ENCODE measurements around the gene SHC2.
A peak's percentile ranks its signal among the peaks of the same experiment; 100 is the strongest.
"Not testable (repeated sequence)": the region's sequence is repeated elsewhere in the genome, so short reads cannot be mapped to it uniquely, and the experiment has no call there.

The SHC2 gene

GRCh38 chr19:386632-387301 is 74.1 kb downstream of the SHC2 start:
- not testable (repeated sequence) for DNase-seq

- not testable (repeated sequence) for DNase-seq
Observed at GRCh38 chr19:386189-386588, 74.6 kb downstream of the SHC2 start.

- no peak for DNase-seq
Observed at GRCh38 chr19:384799-385169, 76.0 kb downstream of the SHC2 start.

GRCh38 chr19:383922-384798 is 76.7 kb downstream of the SHC2 start:
- no peak for DNase-seq

- no peak for DNase-seq
Observed at GRCh38 chr19:383040-383439, 77.8 kb downstream of the SHC2 start.

- DNase-seq = not testable (repeated sequence)
Observed at GRCh38 chr19:382578-382977, 78.3 kb downstream of the SHC2 start.

GRCh38 chr19:381901-382300 is 78.9 kb downstream of the SHC2 start:
- not testable (repeated sequence) for DNase-seq

- not testable (repeated sequence) for DNase-seq
Observed at GRCh38 chr19:380618-381219, 80.1 kb downstream of the SHC2 start.

- DNase-seq = no peak
Observed at GRCh38 chr19:379796-380195, 81.0 kb downstream of the SHC2 start.

- DNase-seq = no peak
Observed at GRCh38 chr19:378706-379105, 82.1 kb downstream of the SHC2 start.

- no peak for DNase-seq
Observed at GRCh38 chr19:377801-378581, 82.8 kb downstream of the SHC2 start.

- DNase-seq = no peak
Observed at GRCh38 chr19:376111-376470, 84.7 kb downstream of the SHC2 start.

GRCh38 chr19:375395-376110 is 85.3 kb downstream of the SHC2 start:
- DNase-seq = no peak

GRCh38 chr19:374886-375235 is 86.0 kb downstream of the SHC2 start:
- no peak for DNase-seq

- peak; percentile 36 for DNase-seq
Observed at GRCh38 chr19:374183-374885, 86.5 kb downstream of the SHC2 start.

GRCh38 chr19:373391-374182 is 87.2 kb downstream of the SHC2 start:
- no peak for DNase-seq

GRCh38 chr19:372306-372890 is 88.4 kb downstream of the SHC2 start:
- DNase-seq = no peak

- DNase-seq = no peak
Observed at GRCh38 chr19:371501-372168, 89.2 kb downstream of the SHC2 start.

GRCh38 chr19:370641-371330 is 90.0 kb downstream of the SHC2 start:
- no peak for DNase-seq
